Activated CD4-positive, alpha-beta T cell treated with anti-CD3 and anti-CD28 coated beads for 1 hour (primary cell): Measurements from ENCODE around the gene GLIS2.
"Not testable (repeated sequence)": the region's sequence is repeated elsewhere in the genome, so short reads cannot be mapped to it uniquely, and the experiment has no call there.

ENCODE experiments used
- DNase-seq: peaks from one replicate; pipeline ENCODE4 v3.0.0-alpha.2; 2020

Gene GLIS2

DNA sequence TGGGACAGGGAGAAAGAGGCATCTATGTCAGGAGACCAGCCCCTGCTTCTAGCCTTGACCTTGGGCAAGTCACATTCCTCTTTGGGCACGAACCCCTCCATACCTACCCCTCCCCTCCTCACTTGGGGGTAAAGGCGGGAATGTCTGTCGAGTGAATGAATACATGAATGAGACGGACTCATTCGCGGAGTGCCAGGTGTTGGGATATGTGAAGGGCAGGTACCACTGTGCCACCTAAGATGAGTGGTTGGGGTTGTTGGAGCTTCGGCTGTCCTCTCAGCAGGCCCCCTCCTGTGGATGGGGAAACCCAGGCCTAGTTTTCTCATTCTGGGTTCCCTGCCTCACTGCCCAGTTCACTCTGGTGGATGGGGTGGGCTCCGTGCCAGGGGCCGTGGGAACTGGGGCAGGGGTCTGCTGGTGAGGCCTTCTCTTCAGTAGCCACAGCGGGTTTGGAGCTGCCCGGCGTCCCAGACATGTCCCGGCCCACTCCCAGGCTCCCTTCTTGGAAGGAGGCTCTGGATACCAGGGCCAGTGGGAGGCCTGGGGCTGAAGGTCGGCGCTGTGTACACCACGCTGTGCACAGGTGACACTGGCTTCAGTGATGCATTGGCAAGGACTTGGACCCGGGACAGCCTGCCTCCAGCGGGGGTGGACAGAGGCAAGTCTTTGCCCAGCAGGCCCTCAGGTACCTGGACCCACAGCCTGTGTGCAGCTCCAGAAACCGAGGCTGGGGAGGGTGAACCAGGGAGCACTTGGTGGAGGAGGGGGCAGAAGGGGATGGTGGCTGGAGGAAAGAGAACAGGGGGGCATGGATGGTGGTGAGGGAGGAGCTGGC, 5.6 kb downstream of the GLIS2 start:
- no peak for DNase-seq

DNA sequence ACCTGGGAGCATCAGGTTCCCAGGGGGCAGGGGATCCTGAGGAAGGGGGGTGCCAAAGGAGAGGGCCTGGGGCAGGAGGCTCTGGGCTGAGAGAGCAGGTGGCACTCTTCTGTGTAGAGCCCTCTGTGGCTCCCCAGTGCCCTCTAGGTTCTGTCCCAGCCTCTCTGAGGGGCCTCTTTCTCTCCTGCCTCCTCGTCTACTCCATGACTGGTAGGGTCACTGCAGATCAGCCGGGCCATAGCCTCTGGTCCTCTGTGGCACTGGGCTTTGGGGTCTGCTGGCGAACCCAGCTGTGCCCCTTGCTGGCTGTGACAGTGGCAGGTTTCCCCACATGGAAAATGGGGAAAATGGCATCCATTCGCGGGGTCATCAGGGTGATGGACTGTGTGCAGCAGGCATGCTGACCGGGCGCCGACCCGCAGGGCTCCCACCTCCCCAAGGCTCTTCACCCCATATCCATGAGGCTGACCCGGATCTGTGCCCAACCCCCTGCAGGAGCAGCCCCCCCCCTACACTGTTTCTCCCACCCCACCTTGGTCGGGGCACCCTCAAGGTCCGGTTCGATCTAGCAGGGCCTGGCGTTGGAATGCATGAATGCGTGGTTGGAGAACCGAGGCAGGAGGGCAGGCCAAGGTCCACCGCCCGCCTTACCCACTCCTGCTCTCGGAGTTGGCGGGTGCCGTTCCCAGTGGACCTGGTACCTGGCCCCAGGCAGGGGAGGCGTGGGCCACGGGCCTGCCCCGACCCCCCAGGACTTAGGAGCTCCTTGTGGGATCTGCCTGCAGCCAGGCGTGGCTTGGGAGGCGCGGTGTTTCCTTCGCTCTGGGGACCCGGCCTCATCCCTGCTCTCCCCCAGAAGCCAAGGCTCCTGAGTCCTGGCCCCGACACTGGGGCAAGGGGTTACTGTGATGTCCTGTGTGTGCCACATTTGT, 6.5 kb downstream of the GLIS2 start:
- DNase-seq, result no peak

- no peak for DNase-seq
Observed at GRCh38 chr16:4323071-4323844, 7.4 kb downstream of the GLIS2 start.

GRCh38 chr16:4323845-4324488, 8.1 kb downstream of the GLIS2 start:
- no peak for DNase-seq

DNA sequence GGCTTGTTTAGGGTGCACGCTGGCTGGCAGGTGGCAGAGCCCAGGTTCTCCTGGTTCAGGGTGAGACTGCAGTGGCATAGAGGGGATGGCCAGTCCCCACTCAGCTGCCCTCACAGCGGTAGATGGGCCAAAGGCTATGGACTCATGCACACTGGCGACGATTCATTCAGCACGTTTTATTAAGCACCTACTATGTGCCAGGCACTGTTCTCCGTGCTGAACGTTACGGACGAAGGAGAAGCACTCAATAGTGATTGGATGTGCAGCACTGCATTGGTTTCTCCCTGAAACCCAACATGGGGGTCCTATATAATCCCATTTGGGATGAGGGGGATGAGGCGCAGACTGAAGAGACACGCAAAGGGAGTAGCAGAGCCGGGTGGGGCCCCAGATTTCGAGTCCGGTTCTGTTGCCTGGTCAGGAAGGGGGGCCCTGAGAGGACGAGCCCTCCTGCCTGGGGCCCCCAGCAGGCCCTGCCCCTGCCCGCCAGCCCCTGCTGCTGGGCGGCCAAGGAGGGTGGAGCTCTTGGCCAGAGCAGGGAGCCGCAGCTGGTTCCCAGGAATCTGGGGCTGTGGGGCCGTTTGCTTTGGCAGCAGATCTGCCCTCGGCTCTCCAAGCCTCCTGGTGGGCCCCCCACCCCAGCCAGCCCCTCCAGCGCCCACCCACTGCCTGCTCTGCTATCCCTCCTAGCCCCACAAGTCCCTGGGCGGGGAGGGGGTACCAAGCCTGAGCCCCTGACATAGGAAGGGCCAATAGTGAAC, 8.8 kb downstream of the GLIS2 start:
- DNase-seq, result no peak

- DNase-seq, result no peak
Observed at GRCh38 chr16:4325253-4325758, 9.4 kb downstream of the GLIS2 start.

DNA sequence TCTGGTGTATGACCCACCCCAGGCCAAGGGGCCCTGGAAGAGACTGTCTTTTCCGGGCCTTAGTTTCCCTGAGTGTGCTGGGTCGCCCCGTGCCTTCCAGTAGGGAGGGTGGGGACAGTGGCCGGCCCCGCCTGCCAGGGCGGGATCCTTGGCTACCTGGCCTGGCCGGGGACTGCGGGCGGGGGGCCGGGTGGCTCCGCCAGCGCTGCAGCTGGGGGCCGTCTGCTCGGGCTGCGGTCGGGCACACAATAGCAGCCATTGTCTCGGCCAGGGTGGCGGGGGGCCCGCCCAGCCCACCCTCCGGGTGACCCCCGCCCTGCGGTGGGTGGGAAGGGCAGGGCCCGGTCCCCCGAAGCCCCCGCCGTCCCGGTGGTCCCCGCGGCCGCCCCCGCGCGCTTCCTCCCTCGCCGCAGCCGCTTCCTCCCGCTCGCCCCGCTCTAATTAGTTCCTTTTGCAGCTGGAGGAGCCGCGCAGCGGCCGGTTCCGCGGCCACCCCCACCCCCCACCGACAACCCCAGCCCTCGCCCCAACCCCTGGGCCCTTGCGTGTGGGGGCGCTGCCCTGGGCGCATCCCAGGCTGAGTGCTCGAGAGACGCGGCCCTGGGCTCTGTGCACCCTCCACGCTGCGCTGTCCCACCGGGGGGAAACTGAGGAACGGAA, 11.6 kb downstream of the GLIS2 start:
- DNase-seq, result no peak

DNA sequence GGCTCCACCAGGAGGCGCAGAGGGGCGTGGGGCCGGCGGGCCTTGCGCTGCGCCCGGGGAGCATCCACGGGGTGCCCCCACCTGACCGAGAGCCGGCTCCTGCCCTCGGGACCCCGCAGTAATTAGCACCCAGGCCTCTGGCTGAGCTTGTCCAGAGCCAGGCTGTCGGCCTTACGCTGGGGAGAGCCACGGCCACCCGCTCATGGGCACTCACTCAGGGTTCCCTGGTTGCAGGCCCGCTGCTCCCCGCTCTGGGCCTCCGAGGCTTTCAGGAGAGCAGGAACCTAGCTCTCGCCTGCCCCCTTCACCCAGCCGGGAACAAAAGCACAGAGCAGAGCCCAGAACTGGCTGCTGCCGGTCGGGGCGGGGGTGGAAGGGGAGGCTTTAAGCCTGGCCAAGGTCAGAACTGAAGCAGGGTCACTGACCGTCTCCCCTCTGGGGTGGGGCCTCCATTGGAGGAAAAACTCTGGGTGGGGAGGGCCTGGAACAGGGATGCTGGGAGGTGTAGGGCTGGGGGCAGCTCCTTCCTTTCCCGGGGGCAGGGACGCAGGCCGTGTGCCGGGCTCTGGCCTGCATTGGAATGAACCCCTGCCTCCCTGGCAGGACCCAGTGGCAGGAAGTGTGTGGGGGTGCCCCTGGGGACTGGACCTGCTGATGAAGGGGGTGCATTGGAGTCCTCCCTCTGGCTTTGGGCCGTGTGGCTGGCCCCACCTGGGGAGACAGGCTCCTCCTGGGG, 12.3 kb downstream of the GLIS2 start:
- peak; percentile 44 for DNase-seq

DNA sequence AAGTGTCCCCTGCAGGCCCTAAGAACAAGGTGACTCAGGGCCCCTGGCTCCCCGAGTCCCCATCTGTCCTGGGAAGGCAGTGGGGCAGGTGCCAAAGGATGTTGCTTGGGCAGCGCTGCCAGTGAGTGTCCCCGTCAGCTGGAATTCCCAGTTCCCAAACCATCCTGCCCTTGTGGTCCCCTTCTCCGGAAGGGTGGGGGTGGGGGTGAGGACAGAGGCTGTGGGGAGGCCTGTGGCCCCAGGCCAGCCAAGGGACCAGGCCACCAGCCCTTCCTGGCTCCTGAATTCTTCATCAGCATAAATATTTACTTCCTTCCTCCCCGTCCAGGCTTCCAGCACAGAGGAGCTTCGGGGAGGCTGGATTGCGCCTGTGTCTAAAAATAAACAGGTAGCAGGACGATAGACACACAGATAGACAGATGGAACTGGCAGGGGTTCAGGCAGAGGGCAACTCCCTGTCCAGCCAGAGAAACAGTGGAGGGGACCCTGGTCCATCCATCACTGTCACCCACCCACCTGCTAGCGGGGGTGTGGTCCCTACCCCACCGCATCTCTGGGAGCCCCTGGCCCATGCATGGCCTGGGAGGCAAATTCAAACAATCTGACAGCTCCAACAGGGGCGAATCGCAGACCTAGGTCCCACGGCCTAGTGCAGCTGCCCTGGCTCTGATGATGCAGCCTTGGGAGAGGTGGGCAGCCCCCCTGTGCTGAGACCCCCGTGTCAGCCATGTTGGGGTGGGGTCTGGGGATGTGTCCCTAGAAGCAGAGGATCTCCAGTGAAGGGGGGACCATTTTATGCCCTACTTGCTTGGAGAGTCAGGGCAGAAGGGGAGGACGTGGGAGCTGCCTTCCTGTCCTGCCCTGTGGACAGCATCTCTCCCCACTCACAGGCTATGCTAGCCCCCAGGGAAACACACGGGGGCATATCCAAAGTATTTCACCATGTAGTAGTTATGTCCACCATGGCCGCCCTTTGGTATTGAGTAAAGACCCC, 13.2 kb downstream of the GLIS2 start:
- DNase-seq, result no peak

DNA sequence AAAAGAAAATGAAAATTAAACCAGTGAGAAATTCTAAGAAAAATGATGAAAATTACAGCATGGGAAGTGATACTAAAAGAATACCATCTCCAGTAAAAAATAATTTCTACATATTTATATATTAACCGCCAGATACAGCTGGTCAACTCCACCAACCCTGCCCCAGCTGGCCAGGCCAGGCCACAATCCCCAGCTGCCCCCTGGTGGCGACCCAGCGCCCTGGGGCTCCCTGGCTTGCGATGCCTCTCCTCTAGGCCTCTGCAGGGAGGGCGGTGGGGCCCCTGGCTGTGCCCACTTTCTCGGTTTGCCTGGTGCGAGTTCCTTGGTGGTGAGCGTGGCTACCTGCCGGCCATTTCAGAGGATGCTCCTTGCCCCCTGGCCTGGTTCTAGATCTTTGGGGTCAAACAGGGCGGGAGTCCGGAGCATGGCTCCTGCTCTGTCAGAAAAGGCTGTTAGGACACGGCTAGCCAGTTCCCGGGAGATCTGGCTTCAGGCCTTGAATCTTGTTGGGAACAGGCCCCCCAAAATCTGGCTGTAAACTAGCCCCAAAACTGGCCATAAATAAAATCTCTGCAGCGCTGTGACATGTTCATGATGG, 14.5 kb downstream of the GLIS2 start:
- peak; percentile 57 for DNase-seq

- no peak for DNase-seq
Observed at GRCh38 chr16:4332083-4332482, 16.2 kb downstream of the GLIS2 start.

DNA sequence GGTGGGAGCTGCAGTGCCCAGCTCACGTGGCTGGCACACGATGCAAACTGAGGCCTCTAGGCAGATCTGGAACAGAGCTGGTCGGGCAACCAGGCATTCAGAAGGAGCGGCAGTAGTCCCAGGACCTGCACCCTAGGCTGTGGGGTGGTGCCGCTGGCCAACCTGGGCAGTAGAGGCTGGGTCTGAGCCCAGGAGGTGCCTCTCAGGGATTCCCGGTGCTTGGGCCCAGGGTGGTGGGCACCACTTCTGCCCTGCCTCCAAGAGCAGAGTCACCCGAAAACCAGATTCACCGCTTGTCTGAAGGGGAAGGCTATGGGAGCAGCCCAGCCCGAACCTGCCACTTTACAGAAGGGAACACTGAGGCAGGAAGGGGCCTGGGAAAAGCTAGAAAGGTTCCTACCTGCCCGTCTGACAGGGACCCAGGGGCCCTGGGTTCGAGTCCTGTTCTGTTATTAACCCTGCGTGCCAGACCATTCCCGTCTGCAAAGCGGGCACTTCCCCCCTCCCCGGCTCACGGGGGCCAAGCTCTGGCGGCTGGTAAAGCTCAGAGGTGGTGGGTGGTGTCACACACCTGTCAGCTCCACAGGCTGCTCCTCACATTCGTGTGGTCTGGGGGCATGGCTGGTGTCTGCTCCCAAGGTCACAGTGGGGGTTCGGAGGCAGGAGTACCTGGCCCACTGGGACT, 16.9 kb downstream of the GLIS2 start:
- DNase-seq, result no peak

DNA sequence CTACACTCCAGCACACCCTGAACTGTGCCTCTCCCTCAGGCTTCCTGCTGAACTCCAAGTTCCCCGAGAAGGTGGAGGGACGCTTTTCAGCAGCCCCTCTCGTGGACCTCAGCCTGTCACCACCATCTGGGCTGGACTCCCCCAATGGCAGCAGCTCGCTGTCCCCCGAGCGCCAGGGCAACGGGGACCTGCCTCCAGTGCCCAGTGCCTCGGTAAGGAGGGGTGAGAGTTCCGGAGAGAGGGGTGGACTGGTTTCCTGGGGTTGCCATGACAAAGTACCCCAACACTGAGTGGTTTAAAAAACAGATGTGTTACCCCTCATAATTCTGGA, 17.4 kb downstream of the GLIS2 start:
- no peak for DNase-seq

DNA sequence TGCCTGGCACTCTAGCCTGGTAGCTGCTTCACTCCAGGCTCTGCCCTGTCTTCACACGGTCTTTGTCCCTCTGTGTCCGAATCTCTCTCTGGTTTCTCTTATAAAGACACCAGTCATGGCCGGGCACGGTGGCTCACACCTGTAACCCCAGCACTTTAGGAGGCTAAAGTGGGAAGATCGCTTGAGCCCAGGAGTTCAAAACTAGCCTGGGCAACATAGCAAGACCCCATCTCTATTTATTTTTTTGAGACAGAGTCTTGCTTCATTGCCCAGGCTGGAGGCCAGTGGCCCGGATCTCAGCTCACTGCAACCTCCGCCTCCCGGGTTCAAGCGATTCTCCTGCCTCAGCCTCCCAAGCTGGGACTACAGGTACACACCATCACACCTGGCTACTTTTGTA, 17.8 kb downstream of the GLIS2 start:
- not testable (repeated sequence) for DNase-seq

- no peak for DNase-seq
Observed at GRCh38 chr16:4334724-4335495, 19.0 kb downstream of the GLIS2 start.

- no peak for DNase-seq
Observed at GRCh38 chr16:4336701-4337539, 21.1 kb downstream of the GLIS2 start.
